Measurements from ENCODE around the gene CHD1L. TPM values are rescaled to one million over a fixed set of nuclear protein-coding genes. Genes with fewer than 3 reads are reported as not detected.

CHD1L gene
- total and polyA plus RNA-seq, 4 donors: 14.1 to 23.8 (median 21.1) TPM

DNA sequence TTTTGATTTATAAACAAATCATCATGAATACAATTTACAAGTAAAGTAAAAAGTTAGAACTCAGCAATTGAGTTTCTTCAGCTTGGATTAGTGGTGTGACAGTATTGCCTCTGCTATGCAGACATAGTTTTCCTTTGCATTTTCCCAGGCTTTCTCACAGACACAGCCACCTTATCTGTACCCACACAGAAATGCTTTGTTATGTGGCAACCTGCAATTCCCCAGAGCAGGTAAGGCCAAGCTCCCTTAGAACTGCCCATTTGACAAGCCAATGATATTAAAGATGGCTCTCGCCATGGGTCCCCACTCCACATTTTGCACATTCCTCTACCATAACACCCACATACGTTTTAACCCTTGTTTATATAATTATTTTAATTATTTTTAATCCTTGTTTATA, 31.5 kb upstream of the CHD1L start:
- Histone ChIP-seq H3K9me3 (ENCODE audit: control insufficient read depth in 4 of 4, low read length in 3 of 4) (no peaks in the 10 kb centered on the region), H3K4me3 (ENCODE audit: low read depth in 1 of 3, low read length in 3 of 3) (no peak overlapping the region), H3K9ac (ENCODE audit: low read depth in 1 of 2, low read length in 2 of 2) (peak overlapping the region in 1 of 2 donors; percentile 33), H3K27ac (ENCODE audit: low read depth in 1 of 2, low read length in 2 of 2) (no peak overlapping the region), H3K27me3 (ENCODE audit: control insufficient read depth in 4 of 4, insufficient read depth in 4 of 4, low read length in 3 of 4) (no peaks in the 10 kb centered on the region), H3K36me3 (ENCODE audit: control insufficient read depth in 4 of 4, insufficient read depth in 3 of 4, low read depth in 1 of 4, low read length in 3 of 4) (peaks cover 2 to 56% (median 37%) of the 10 kb centered on the region in 4 donors), H3K4me1 (ENCODE audit: control insufficient read depth in 4 of 4, insufficient read depth in 4 of 4, low read length in 3 of 4) (peaks cover 7 to 49% (median 40%) of the 10 kb centered on the region in 4 donors)
- 74% methylated on average over 2 of the region's 2 CpGs for WGBS
- no peak for DNase-seq (ENCODE audit: low spot score)
- TF ChIP-seq RXRA (IDR thresholded peaks at IDR 0.05) (no peak), JUND (IDR thresholded peaks at IDR 0.05) (no peak), EGR1 (IDR thresholded peaks at IDR 0.05; ENCODE audit: low read depth in 2 of 2) (no peak)
- TF ChIP-seq, protein P1, sequence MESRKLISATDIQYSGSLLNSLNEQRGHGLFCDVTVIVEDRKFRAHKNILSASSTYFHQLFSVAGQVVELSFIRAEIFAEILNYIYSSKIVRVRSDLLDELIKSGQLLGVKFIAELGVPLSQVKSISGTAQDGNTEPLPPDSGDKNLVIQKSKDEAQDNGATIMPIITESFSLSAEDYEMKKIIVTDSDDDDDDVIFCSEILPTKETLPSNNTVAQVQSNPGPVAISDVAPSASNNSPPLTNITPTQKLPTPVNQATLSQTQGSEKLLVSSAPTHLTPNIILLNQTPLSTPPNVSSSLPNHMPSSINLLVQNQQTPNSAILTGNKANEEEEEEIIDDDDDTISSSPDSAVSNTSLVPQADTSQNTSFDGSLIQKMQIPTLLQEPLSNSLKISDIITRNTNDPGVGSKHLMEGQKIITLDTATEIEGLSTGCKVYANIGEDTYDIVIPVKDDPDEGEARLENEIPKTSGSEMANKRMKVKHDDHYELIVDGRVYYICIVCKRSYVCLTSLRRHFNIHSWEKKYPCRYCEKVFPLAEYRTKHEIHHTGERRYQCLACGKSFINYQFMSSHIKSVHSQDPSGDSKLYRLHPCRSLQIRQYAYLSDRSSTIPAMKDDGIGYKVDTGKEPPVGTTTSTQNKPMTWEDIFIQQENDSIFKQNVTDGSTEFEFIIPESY (IDR thresholded peaks at IDR 0.05): no peak
- TF ChIP-seq, protein P2, sequence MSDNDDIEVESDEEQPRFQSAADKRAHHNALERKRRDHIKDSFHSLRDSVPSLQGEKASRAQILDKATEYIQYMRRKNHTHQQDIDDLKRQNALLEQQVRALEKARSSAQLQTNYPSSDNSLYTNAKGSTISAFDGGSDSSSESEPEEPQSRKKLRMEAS (IDR thresholded peaks at IDR 0.05): no peak

DNA sequence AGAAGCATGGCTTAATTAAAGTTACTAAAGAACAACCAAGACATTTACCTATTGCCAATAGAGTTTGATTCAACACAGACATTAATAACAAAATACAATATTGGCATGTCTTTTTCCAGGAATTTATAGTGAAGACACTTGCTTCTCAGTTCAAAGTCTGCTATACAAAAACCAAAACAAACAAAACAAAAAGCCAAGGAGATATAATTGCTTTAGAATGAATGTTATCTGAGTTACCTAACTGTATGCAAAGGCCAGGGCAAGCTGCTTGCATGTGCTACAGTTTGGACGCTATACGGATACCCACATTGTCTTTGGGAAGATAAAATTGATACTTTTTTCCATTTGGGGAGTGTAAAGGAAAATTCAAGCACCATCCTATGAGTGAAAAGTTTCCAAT, 30.9 kb upstream of the CHD1L start:
- Histone ChIP-seq H3K27ac (ENCODE audit: low read depth in 1 of 2, low read length in 2 of 2) (peak overlapping the region in 1 of 2 donors; percentile 29), H3K36me3 (ENCODE audit: control insufficient read depth in 4 of 4, insufficient read depth in 3 of 4, low read depth in 1 of 4, low read length in 3 of 4) (peaks cover 2 to 56% (median 38%) of the 10 kb centered on the region in 4 donors), H3K9me3 (ENCODE audit: control insufficient read depth in 4 of 4, low read length in 3 of 4) (no peaks in the 10 kb centered on the region), H3K4me1 (ENCODE audit: control insufficient read depth in 4 of 4, insufficient read depth in 4 of 4, low read length in 3 of 4) (peaks cover 9 to 55% (median 46%) of the 10 kb centered on the region in 4 donors), H3K27me3 (ENCODE audit: control insufficient read depth in 4 of 4, insufficient read depth in 4 of 4, low read length in 3 of 4) (no peaks in the 10 kb centered on the region), H3K9ac (ENCODE audit: low read depth in 1 of 2, low read length in 2 of 2) (no peak overlapping the region), H3K4me3 (ENCODE audit: low read depth in 1 of 3, low read length in 3 of 3) (no peak overlapping the region)
- TF ChIP-seq EGR1 (IDR thresholded peaks at IDR 0.05; ENCODE audit: low read depth in 2 of 2): no peak
- TF ChIP-seq, protein P1 (IDR thresholded peaks at IDR 0.05): no peak
- no peak for TF ChIP-seq NR2F2 (IDR thresholded peaks at IDR 0.05)
- TF ChIP-seq, protein P3, sequence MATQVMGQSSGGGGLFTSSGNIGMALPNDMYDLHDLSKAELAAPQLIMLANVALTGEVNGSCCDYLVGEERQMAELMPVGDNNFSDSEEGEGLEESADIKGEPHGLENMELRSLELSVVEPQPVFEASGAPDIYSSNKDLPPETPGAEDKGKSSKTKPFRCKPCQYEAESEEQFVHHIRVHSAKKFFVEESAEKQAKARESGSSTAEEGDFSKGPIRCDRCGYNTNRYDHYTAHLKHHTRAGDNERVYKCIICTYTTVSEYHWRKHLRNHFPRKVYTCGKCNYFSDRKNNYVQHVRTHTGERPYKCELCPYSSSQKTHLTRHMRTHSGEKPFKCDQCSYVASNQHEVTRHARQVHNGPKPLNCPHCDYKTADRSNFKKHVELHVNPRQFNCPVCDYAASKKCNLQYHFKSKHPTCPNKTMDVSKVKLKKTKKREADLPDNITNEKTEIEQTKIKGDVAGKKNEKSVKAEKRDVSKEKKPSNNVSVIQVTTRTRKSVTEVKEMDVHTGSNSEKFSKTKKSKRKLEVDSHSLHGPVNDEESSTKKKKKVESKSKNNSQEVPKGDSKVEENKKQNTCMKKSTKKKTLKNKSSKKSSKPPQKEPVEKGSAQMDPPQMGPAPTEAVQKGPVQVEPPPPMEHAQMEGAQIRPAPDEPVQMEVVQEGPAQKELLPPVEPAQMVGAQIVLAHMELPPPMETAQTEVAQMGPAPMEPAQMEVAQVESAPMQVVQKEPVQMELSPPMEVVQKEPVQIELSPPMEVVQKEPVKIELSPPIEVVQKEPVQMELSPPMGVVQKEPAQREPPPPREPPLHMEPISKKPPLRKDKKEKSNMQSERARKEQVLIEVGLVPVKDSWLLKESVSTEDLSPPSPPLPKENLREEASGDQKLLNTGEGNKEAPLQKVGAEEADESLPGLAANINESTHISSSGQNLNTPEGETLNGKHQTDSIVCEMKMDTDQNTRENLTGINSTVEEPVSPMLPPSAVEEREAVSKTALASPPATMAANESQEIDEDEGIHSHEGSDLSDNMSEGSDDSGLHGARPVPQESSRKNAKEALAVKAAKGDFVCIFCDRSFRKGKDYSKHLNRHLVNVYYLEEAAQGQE (IDR thresholded peaks at IDR 0.05): no peak
- TF ChIP-seq HNF4A (conservative IDR thresholded peaks at IDR 0.05): no peak
- no peak for TF ChIP-seq JUND (IDR thresholded peaks at IDR 0.05)
- TF ChIP-seq RAD21 (IDR thresholded peaks at IDR 0.05): no peak
- no peak for TF ChIP-seq GABPA (IDR thresholded peaks at IDR 0.05 in 1 of 2, conservative IDR thresholded peaks at IDR 0.05 in 1 of 2)
- TF ChIP-seq, protein P2 (IDR thresholded peaks at IDR 0.05): no peak
- no peak for TF ChIP-seq YY1 (IDR thresholded peaks at IDR 0.05)
- WGBS: 82% methylated on average over 2 of the region's 2 CpGs
- DNase-seq (ENCODE audit: low spot score): no peak

Data from liver (tissue), 9 donors.